Measurements from ENCODE around the gene PSKH1.

The PSKH1 gene

DNA sequence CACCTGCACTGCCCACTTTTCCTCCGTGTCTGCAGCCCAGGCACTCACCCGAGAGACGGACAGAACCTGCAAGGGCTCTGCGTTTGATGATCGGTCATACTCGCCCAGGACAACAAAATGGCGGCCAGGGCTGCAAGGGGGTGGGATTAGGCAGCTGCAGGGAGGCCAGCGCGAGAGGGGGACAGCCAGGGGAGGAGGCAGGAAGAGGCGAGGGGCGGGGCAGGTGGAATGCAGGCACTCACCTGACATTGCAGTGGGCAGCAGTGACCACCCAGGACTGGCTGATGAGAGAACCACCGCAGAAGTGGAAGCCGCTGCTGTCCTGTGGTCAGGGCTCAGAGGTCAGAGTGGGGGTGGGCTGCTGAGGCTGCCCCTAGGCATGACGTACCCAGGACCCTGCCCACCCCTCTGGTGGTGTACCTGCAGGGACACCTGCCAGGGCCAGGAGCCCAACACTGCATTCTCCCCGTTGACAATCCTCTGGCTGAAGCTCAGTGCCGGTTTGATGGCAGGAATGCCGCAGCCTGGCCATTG, 37.7 kb downstream of the PSKH1 start:
- Histone ChIP-seq H2BK12ac (ENCODE audit: low read length in 2 of 2) (no peak overlapping the region), H3K4me3 (ENCODE audit: insufficient read depth in 1 of 2, low read depth in 1 of 2, low read length in 2 of 2) (no peak overlapping the region), H3K27ac (ENCODE audit: low read length, poor library complexity, severe bottlenecking) (no peak overlapping the region), H3K27me3 (ENCODE audit: control insufficient read depth in 1 of 2, insufficient read depth in 1 of 2, low read length in 2 of 2) (no peaks in the 10 kb centered on the region), H3K36me3 (ENCODE audit: control insufficient read depth in 1 of 2, insufficient read depth in 2 of 2, low read depth in 1 of 2, low read length in 2 of 2) (peaks cover 59 to 69% of the 10 kb centered on the region in 2 experiments), H3K4ac (ENCODE audit: low read depth in 1 of 2, low read length in 2 of 2) (no peak overlapping the region), H4K8ac (ENCODE audit: low read length) (no peak overlapping the region), H2BK15ac (ENCODE audit: low read depth, poor library complexity, severe bottlenecking) (no peak overlapping the region), H2AFZ (ENCODE audit: low read depth, low read length) (no peak overlapping the region), H2BK120ac (ENCODE audit: low read depth, low read length) (no peak overlapping the region), H4K91ac (ENCODE audit: low read length) (no peak overlapping the region), H3K14ac (ENCODE audit: low read length in 2 of 2) (no peak overlapping the region), H3K18ac (ENCODE audit: low read depth in 1 of 2, low read length in 2 of 2) (no peak overlapping the region), H3K23ac (ENCODE audit: low read length in 2 of 2) (no peak overlapping the region), H3K9me3 (ENCODE audit: control insufficient read depth, low read length) (no peaks in the 10 kb centered on the region), H3K4me1 (ENCODE audit: control insufficient read depth, insufficient read depth, low read depth, low read length) (peaks cover 25% of the 10 kb centered on the region), H3K4me2 (ENCODE audit: low read length, poor library complexity, severe bottlenecking) (no peak overlapping the region), H2BK5ac (ENCODE audit: low read depth, low read length, poor library complexity, severe bottlenecking) (no peak overlapping the region), H3K79me1 (replicated peaks; ENCODE audit: low read length, poor library complexity, severe bottlenecking) (peaks cover 37% of the 10 kb centered on the region), H3K9ac (ENCODE audit: low read length) (no peak overlapping the region), H2AK5ac (ENCODE audit: low read length, severe bottlenecking) (no peak overlapping the region)
- DNase-seq, result no peak
- WGBS, result 98% methylated on average over 17 of the region's 17 CpGs

DNA sequence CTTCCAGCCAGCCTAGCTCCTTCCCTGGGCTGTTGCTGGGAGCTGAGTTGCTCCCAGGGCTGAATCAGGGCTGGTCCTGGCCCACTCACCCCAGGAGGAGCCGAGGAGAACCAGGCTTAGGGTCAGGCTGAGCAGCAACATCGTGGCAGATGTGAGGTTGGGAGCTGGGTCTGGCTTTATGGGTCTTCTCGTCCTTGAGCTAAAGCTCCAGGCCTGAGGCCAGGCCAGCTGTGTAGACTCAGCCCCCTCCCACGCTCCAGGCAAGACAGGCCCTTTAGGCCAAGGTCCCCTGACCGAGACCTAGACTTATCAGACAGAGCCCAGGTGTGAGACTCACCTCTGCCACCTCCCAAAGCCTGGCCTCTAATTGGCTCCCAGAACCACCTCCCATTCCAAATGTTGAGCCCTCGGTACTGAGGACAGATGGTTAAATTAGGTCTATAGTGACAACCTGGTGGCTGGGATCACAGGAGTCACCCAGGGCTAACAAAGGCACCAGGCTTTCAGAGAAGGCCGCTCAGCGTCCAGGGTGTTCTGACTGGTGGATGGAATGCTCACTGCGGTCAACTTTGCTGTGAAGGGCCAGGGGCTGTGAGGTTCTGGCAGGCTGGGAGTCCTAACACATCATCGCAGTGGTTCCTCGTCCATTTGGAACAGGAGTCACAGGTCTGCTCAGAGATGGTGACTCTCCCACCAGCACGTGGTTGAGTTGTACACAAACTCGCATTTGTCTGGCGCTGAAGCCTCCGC, 38.8 kb downstream of the PSKH1 start, which contains the start of gene CTRL:
Gene CTRL (minus strand): TSS at position 151 of the 750 bp plus-strand sequence. CDS start 10 bp downstream, at position 141.
- no peak within 1 kb of the TSS for H3K23ac ChIP-seq (ENCODE audit: low read length in 2 of 2)
- H2AK5ac ChIP-seq (ENCODE audit: low read length, severe bottlenecking), result no peak within 1 kb of the TSS
- no peak within 1 kb of the TSS for H4K8ac ChIP-seq (ENCODE audit: low read length)
- no peak within 1 kb of the TSS for H2BK12ac ChIP-seq (ENCODE audit: low read length in 2 of 2)
- no peak within 1 kb of the TSS for H2BK120ac ChIP-seq (ENCODE audit: low read depth, low read length)
- H3K9me3 ChIP-seq (ENCODE audit: control insufficient read depth, low read length), result no peaks in the 10 kb centered on the region
- H3K27ac ChIP-seq (ENCODE audit: low read length, poor library complexity, severe bottlenecking), result no peak within 1 kb of the TSS
- no peak within 1 kb of the TSS for H2AFZ ChIP-seq (ENCODE audit: low read depth, low read length)
- no peak within 1 kb of the TSS for H3K4ac ChIP-seq (ENCODE audit: low read depth in 1 of 2, low read length in 2 of 2)
- H3K27me3 ChIP-seq (ENCODE audit: control insufficient read depth in 1 of 2, insufficient read depth in 1 of 2, low read length in 2 of 2), result no peaks in the 10 kb centered on the region
- no peak for DNase-seq
- no peak within 1 kb of the TSS for H3K9ac ChIP-seq (ENCODE audit: low read length)
- no peak within 1 kb of the TSS for H3K4me2 ChIP-seq (ENCODE audit: low read length, poor library complexity, severe bottlenecking)
- H3K18ac ChIP-seq (ENCODE audit: low read depth in 1 of 2, low read length in 2 of 2), result no peak within 1 kb of the TSS
- no peak within 1 kb of the TSS for H2BK15ac ChIP-seq (ENCODE audit: low read depth, poor library complexity, severe bottlenecking)
- peaks cover 37% of the 10 kb centered on the region for H3K79me1 ChIP-seq (replicated peaks; ENCODE audit: low read length, poor library complexity, severe bottlenecking)
- no peak within 1 kb of the TSS for H2BK5ac ChIP-seq (ENCODE audit: low read depth, low read length, poor library complexity, severe bottlenecking)
- 93% methylated on average over 15 of the region's 15 CpGs for WGBS
- no peak within 1 kb of the TSS for H3K14ac ChIP-seq (ENCODE audit: low read length in 2 of 2)
- peaks cover 59 to 68% of the 10 kb centered on the region in 2 experiments for H3K36me3 ChIP-seq (ENCODE audit: control insufficient read depth in 1 of 2, insufficient read depth in 2 of 2, low read depth in 1 of 2, low read length in 2 of 2)
- H4K91ac ChIP-seq (ENCODE audit: low read length), result no peak within 1 kb of the TSS
- H3K4me3 ChIP-seq (ENCODE audit: insufficient read depth in 1 of 2, low read depth in 1 of 2, low read length in 2 of 2), result no peak within 1 kb of the TSS
- peaks cover 18% of the 10 kb centered on the region for H3K4me1 ChIP-seq (ENCODE audit: control insufficient read depth, insufficient read depth, low read depth, low read length)

GRCh38 chr16:67932462-67932840, 39.4 kb downstream of the PSKH1 start:
- H3K27ac ChIP-seq (ENCODE audit: low read length, poor library complexity, severe bottlenecking), result no peak overlapping the region
- H3K18ac ChIP-seq (ENCODE audit: low read depth in 1 of 2, low read length in 2 of 2), result no peak overlapping the region
- H3K27me3 ChIP-seq (ENCODE audit: control insufficient read depth in 1 of 2, insufficient read depth in 1 of 2, low read length in 2 of 2), result no peaks in the 10 kb centered on the region
- no peak for DNase-seq
- H2AFZ ChIP-seq (ENCODE audit: low read depth, low read length), result no peak overlapping the region
- no peak overlapping the region for H3K4me2 ChIP-seq (ENCODE audit: low read length, poor library complexity, severe bottlenecking)
- H3K4me3 ChIP-seq (ENCODE audit: insufficient read depth in 1 of 2, low read depth in 1 of 2, low read length in 2 of 2), result no peak overlapping the region
- no peak overlapping the region for H2BK5ac ChIP-seq (ENCODE audit: low read depth, low read length, poor library complexity, severe bottlenecking)
- H3K4ac ChIP-seq (ENCODE audit: low read depth in 1 of 2, low read length in 2 of 2), result no peak overlapping the region
- H3K9me3 ChIP-seq (ENCODE audit: control insufficient read depth, low read length), result no peaks in the 10 kb centered on the region
- H3K79me1 ChIP-seq (replicated peaks; ENCODE audit: low read length, poor library complexity, severe bottlenecking), result peaks cover 37% of the 10 kb centered on the region
- H2BK12ac ChIP-seq (ENCODE audit: low read length in 2 of 2), result no peak overlapping the region
- peaks cover 55 to 63% of the 10 kb centered on the region in 2 experiments for H3K36me3 ChIP-seq (ENCODE audit: control insufficient read depth in 1 of 2, insufficient read depth in 2 of 2, low read depth in 1 of 2, low read length in 2 of 2)
- no peak overlapping the region for H4K91ac ChIP-seq (ENCODE audit: low read length)
- H4K8ac ChIP-seq (ENCODE audit: low read length), result no peak overlapping the region
- no peak overlapping the region for H3K9ac ChIP-seq (ENCODE audit: low read length)
- H3K14ac ChIP-seq (ENCODE audit: low read length in 2 of 2), result no peak overlapping the region
- no peak overlapping the region for H2AK5ac ChIP-seq (ENCODE audit: low read length, severe bottlenecking)
- H2BK120ac ChIP-seq (ENCODE audit: low read depth, low read length), result no peak overlapping the region
- no peak overlapping the region for H3K23ac ChIP-seq (ENCODE audit: low read length in 2 of 2)
- no peak overlapping the region for H2BK15ac ChIP-seq (ENCODE audit: low read depth, poor library complexity, severe bottlenecking)
- 98% methylated on average over 3 of the region's 4 CpGs for WGBS
- peaks cover 24% of the 10 kb centered on the region for H3K4me1 ChIP-seq (ENCODE audit: control insufficient read depth, insufficient read depth, low read depth, low read length)

DNA sequence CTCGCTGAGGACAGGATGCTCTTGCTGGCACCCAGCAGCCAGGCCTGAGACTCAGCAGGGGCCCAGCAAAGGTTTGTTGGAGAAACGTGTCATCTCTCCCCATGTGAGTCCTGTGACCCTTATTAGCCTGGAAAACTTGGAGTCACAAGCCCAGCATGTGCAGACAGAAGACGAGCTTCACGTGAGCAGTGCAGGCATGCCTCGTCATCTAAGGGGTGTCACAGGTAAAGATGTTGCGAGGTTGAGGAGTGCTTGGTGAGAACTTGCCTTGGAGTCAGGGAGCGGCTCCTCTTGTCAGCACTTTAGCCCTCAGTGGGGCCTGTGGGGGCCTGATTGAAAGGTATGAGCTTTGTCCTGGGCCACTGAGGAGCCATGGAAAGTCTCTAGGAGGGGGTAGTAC, 40.8 kb downstream of the PSKH1 start:
- WGBS, result 90% methylated on average over 7 of the region's 7 CpGs

More for the DNA sequence above, 40.8 kb downstream of the PSKH1 start:
- H3K9me3 ChIP-seq (ENCODE audit: control insufficient read depth, low read length), result no peaks in the 10 kb centered on the region
- H3K4ac ChIP-seq (ENCODE audit: low read depth in 1 of 2, low read length in 2 of 2), result no peak overlapping the region
- H3K36me3 ChIP-seq (ENCODE audit: control insufficient read depth in 1 of 2, insufficient read depth in 2 of 2, low read depth in 1 of 2, low read length in 2 of 2), result peaks cover 42 to 50% of the 10 kb centered on the region in 2 experiments
- H4K8ac ChIP-seq (ENCODE audit: low read length), result no peak overlapping the region
- no peak overlapping the region for H2BK15ac ChIP-seq (ENCODE audit: low read depth, poor library complexity, severe bottlenecking)
- no peak overlapping the region for H3K4me2 ChIP-seq (ENCODE audit: low read length, poor library complexity, severe bottlenecking)
- no peak overlapping the region for H3K18ac ChIP-seq (ENCODE audit: low read depth in 1 of 2, low read length in 2 of 2)
- H4K91ac ChIP-seq (ENCODE audit: low read length), result no peak overlapping the region
- no peak overlapping the region for H3K23ac ChIP-seq (ENCODE audit: low read length in 2 of 2)
- no peak overlapping the region for H3K14ac ChIP-seq (ENCODE audit: low read length in 2 of 2)
- no peak overlapping the region for H2BK5ac ChIP-seq (ENCODE audit: low read depth, low read length, poor library complexity, severe bottlenecking)
- peaks cover 32% of the 10 kb centered on the region for H3K79me1 ChIP-seq (replicated peaks; ENCODE audit: low read length, poor library complexity, severe bottlenecking)
- no peak for DNase-seq
- no peak overlapping the region for H3K4me3 ChIP-seq (ENCODE audit: insufficient read depth in 1 of 2, low read depth in 1 of 2, low read length in 2 of 2)
- no peak overlapping the region for H2AK5ac ChIP-seq (ENCODE audit: low read length, severe bottlenecking)
- H3K9ac ChIP-seq (ENCODE audit: low read length), result no peak overlapping the region
- H3K4me1 ChIP-seq (ENCODE audit: control insufficient read depth, insufficient read depth, low read depth, low read length), result peaks cover 25% of the 10 kb centered on the region
- no peak overlapping the region for H2BK12ac ChIP-seq (ENCODE audit: low read length in 2 of 2)
- no peak overlapping the region for H2BK120ac ChIP-seq (ENCODE audit: low read depth, low read length)
- H3K27me3 ChIP-seq (ENCODE audit: control insufficient read depth in 1 of 2, insufficient read depth in 1 of 2, low read length in 2 of 2), result no peaks in the 10 kb centered on the region
- no peak overlapping the region for H3K27ac ChIP-seq (ENCODE audit: low read length, poor library complexity, severe bottlenecking)
- no peak overlapping the region for H2AFZ ChIP-seq (ENCODE audit: low read depth, low read length)
